DMS79 treated with DMSO at 0.1 percent for 48 hours (cell line): ENCODE results near the gene PDLIM5.

Experiments
- DNase-seq: peaks from one replicate; lab custom pipeline; 2025; lab: John Stamatoyannopoulos, UW

The PDLIM5 gene

DNA sequence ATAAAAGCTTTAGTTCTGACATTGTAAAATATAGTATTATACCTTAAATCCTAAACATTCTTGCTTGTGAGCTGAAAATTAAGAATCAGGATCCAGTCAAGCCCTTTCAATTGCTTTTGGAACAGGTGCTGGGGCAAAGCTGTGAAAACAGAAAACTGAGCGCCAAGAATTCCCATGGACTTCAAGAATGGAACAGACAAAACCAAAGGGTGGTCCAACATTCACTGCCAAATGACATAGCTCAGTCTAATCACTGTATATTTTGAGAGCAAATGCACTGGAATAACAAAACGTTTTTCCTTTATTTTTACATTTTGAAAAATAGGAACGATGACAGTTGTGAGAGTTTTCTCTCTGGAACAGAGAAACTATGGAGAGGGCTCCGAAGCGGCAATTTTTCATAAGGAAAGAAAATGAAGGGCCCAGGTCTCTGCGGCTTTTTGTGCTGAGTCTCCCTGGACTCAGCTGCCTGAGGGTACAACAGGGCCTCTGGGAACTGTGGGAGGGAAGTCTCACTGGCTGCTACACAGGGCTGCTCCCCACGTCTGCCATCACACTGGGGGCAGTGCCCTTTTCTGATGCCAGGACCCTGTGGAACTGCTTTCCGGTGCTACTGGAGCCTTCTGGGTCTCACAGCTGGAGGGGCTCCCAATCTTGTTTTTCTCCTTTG lies 250.0 kb downstream of the PDLIM5 start:
- no peak for DNase-seq

DNA sequence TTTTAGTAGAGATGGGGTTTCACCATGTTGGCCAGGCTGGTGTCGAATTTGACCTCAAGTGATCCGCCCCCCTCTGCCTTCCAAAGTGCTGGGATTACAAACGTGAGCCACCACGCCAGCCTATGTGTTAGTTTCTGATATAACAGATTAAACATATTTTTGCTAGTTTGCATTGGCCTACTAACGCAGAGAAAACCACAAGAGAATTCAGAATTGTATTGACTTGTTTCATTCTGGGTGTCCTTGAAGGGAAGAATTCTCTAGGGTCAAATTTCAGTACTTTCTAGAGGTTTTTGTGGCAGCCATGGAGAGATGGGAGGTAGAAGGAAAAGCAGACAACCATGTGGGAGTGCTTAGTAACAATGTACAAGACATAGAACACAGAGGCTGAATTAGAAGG lies 259.9 kb downstream of the PDLIM5 start:
- no peak for DNase-seq

DNA sequence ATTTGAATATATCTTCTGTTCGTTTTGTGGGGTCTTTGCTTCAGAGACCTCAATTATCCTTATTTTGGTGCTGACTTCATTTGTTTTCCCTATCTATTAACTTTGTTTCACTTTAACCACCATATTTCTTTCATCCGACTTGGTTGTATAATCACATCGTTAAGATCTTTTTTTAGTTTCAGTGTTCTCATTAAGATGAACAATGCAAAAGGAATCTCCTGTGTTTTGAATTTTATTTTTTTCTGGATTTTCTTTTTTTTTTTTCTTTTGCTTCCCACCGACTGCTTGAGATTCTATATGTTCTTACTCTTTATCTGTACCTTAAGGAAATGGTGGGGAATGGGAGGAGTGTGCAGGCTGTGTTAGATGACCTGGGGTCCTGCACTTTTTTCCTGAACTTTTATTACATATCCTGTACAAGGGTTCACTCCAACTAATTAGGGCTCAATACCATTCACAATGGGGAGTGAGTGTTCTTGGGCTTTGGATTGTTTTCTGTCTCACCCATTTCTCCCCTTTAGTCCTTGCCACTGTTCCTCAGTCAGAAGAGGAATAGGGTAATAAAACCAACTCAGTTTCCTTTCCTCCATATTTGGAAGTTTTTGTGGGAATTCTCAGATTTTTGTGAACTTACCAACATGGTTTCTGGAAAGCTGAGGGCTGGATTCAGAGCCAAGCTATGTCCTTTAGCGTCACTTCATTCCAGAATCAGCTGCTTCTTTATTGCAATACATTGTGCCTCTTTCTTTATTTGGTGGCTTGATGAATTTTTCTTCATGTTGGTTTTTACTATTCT lies 262.8 kb downstream of the PDLIM5 start:
- no peak for DNase-seq

DNA sequence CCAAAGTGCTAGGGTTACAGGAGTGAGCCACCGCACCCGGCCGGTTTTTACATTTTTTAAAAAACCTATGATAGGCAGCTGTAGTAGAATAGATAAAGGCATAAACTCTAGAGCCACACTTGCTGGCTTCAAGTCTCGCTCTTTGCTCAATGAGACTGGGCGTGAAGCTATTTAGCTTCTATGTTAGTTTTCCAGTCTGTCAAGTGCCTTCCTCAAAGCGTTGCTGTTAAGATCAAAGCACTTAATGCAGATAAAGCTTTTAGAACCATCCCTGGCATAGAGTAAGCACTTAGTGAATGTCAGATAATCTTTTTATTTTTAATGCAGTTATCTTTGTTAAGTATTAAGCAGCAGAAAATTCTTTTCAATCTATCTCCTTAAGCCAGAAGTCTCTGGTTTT lies 264.0 kb downstream of the PDLIM5 start:
- DNase-seq: no peak
